A172 (cell line): ENCODE measurements around the gene ADCK1. TPM values are rescaled to one million over a fixed set of nuclear protein-coding genes. Genes with fewer than 3 reads are reported as not detected.
"Not testable (repeated sequence)": the region's sequence is repeated elsewhere in the genome, so short reads cannot be mapped to it uniquely, and the experiment has no call there.

Experiments used
- DNase-seq: peaks from one replicate; pipeline ENCODE4 v3.0.0-alpha.2; 2015; ENCODE audit warnings: low spot score
- total RNA-seq: library from RNA; depleted of rRNA; stranded (reverse); fragments of >200 nt; shearing (Covaris generic); gene quantifications from 2 replicates; pipeline ENCODE4 v1.2.3, GENCODE V29; 2014

The ADCK1 gene
- total RNA-seq, 1 experiment from 2014 or later, result 4.7 TPM

DNA sequence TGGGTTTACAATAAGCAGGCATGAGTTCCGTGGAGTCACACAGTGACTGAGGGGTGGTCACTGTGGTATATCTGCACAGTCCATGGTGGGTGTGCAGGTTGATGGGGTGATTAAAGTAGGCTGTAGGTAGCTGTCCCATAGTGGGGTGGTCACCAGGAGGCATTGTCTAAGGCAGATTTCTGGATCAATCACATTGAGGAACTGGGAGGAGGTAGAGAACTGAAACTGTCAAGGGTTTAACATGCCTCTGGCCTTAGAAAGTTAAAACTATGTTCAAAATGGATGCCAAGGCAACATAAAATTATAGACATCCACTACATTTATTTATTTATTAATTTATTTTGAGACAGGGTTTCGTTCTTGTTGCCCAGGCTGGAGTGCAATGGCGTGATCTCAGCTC is 8.3 kb downstream of the ADCK1 start:
- no peak for DNase-seq

GRCh38 chr14:77809011-77809410 is 9.1 kb downstream of the ADCK1 start:
- DNase-seq, result no peak

GRCh38 chr14:77812028-77812427 is 12.1 kb downstream of the ADCK1 start:
- no peak for DNase-seq

DNA sequence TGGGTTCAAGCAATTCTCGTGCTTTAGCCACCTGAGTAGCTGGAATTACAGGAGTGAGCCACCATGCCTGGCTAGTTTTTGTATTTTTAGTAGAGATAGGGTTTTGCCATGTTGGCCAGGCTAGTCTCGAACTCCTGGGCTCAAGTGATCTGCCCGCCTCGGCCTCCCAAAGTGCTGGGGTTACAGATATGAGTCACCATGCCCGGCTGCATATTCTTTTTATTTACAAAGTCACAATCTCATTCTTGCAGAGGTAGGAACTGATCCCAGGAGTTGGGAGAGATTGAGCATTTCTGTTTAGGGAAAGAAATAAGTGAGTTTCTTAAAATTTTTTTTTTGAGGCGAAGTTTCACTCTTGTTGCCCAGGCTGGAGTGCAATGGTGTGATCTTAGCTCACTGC is 12.8 kb downstream of the ADCK1 start:
- DNase-seq, result not testable (repeated sequence)

DNA sequence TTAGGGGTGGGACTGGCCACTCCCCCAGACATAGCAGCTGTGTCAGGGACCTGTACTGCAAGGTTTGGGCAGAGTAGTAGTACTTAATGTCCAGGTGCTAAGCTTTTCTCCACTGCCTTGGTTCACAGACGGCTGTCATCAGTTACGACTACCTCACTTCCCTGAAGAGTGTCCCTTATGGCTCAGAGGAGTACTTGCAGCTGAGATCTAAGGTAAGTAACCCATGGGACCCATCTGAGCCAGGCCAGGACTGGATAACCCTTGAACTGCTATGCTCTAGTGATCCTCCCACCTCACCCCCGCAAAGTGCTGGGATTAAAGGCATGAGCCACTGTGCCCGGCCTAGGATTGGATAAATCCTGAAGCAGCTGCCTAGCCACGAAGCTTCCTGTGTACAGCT is 22.4 kb downstream of the ADCK1 start:
- no peak for DNase-seq

DNA sequence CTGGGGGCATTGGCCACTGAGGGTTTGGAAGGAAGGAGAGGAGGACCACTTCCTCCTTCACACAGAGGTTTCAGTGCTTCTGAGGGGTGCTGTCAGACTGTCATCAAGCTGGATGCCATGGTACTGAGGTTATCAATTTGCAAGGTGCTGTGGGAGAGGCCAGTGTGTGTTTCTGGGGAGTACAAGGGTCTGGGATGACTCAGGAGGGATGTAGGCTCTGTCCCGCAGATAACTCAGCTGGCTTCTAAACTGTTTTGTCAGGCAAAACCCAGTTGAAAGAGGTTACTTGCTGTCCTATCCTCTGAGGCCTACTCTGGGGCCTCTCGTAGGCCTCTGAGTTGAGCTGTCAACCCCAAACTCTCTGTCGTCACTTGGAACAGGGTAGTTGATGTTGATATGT is 22.8 kb downstream of the ADCK1 start:
- no peak for DNase-seq

- DNase-seq, result no peak
These were observed 23.5 kb downstream of the ADCK1 start for GRCh38 chr14:77823378-77823777.

GRCh38 chr14:77825895-77826519 is 26.1 kb downstream of the ADCK1 start:
- no peak for DNase-seq

- DNase-seq, result no peak
These were observed 30.8 kb downstream of the ADCK1 start for GRCh38 chr14:77830692-77831091.

DNA sequence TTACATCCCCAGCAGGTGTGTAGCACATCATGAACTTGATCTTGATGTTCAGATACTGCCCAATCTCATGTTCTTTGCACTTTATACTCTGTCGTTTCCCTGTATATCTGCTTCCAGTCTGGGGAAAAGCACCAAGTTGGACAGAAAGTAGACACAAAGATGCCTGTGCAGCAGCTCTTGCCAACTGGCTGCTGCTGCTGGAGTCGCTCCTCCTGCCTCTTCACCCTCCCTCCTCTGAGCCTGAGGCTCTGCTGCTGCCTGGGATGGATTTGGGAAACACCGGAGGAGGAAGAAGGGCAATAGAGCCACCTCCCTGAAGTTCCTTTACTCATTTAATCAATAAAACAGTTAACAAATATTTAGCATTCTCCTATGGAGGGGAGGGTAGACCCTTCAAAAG is 32.4 kb downstream of the ADCK1 start:
- no peak for DNase-seq

DNA sequence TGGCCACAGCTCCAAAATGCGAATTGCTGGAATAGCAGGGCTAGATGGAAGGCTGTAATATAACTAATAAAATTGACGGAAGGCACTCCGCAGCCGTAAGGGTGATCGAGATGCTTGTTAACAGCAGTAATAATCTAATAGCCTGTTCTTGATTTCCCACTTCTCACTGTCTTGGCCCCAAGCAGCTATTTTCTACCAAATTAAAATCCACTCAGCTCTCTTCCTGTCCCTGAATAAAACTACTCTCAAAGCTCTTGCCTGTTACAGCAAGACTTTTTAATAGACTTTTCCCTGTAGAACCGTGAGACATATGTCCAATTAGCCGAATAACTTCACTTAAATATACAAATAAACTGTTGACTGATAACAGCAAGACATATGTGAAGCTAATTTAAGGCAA is 38.0 kb downstream of the ADCK1 start:
- DNase-seq, result no peak

- DNase-seq, result no peak
These were observed 39.1 kb downstream of the ADCK1 start for GRCh38 chr14:77838831-77839511.

DNA sequence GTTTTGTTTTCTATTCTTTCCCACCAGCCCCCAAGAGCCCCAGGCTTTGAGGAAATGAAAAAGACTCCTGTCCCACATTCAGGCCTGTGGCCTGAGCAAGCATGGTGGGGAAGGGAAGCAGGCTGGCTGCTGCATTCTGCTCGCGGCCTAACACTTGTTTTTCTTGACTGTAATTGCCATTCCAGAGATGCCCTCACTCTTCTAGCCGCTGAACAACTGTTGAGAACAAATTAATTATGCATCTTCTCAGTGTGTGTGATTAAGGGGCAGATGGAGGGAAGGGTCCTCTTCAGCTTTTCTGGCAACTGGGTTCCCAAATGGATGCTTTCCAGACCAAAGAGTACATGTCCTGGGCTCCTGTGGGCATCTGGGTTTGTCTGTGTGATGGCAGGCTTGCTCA is 43.3 kb downstream of the ADCK1 start:
- DNase-seq, result no peak

DNA sequence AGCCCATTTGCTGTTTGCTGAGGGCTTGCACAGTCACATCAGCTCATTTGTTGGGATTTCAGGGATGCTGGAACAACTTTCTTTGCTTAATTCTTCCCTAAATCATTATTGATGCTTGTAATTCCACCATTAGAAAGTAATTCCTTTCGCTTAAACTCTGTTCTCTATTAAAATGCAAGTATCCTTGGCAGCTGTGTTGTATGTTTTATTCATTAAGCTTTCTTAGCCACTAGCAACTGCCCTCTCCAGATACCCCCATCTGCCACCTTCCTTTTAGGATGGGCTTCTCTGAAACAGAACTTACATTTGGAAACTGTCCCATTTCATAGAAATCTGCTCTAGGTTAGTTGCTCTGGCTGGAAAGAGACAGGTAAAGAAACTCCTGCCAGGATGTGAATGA is 43.7 kb downstream of the ADCK1 start:
- no peak for DNase-seq

DNA sequence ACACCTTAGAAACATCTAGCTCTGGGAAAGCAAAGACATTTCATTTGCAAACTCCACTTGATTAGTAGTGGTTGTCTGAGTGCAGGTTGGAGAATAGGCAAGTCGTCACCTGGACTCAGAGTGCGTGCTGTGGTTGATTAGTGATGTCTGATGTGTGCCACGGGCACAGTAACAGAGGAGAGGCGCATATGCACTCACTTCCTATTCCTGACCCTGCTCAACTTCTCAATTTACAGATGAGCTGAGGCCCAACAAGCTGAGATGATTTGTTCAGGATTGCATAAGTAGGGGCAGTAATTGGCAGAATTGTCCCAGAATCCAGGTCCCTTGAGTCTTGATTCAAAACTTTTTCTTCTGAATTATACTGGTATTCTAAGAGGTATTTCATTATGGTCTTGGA is 44.9 kb downstream of the ADCK1 start:
- DNase-seq, result no peak

DNA sequence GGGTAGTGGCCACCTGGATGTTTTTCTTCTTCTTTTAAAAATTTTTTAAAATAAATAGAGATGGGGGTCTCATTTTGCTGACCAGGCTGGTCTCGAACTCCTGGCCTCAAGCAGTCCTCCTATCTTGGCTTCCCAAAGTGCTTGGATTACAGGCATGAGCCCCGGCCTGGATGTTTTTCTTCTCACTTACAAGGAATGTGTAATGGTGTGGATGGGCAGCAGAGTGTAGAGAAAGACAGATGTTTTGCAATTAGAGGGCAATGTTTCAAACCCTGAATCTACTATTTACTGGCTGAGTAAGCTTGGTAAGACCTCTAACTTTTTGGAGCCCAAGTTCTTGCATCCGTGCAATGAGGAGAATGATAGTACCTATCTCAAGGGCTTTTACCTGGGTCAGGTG is 48.1 kb downstream of the ADCK1 start:
- DNase-seq, result no peak

GRCh38 chr14:77849711-77850110 is 49.8 kb downstream of the ADCK1 start:
- DNase-seq, result peak; percentile 26

DNA sequence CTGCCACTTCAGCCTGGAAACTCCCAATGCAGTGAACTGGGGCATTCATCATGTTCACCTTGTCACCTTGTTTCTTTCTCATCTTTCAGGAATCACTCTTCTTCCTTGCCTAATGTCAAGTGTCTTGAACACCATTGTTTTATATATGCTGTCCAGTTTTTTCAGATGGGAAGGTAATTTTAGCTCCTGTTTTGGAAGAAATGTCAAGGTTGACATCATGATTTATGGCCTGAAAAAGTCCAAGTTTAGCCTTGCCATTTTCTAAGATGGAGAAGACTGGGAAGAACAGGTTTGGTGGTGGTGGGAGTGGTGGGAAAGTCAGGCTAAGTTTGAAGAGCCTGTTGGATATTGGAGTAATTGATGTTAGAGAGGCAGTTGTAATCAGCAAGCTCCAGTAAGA is 54.0 kb downstream of the ADCK1 start:
- no peak for DNase-seq

DNA sequence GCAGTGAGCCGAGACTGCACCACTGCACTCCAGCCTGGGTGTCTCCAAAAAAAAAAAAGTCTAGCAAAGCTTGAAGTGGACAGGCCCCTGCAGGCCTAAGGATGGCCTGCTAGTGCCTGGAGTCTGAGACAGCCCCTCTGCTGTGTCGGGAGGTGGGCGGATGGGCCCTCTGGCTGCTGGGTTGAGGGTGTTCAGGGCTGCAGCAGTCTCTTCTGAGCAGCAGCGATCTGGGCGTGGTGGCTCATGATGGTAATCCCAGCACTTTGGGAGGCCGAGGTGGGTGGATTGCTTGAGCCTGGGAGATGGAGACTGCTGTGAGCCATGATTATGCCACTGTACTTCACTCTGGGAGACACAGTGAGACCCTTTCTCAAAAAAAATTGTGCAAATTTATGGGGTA is 57.0 kb downstream of the ADCK1 start:
- DNase-seq, result no peak

DNA sequence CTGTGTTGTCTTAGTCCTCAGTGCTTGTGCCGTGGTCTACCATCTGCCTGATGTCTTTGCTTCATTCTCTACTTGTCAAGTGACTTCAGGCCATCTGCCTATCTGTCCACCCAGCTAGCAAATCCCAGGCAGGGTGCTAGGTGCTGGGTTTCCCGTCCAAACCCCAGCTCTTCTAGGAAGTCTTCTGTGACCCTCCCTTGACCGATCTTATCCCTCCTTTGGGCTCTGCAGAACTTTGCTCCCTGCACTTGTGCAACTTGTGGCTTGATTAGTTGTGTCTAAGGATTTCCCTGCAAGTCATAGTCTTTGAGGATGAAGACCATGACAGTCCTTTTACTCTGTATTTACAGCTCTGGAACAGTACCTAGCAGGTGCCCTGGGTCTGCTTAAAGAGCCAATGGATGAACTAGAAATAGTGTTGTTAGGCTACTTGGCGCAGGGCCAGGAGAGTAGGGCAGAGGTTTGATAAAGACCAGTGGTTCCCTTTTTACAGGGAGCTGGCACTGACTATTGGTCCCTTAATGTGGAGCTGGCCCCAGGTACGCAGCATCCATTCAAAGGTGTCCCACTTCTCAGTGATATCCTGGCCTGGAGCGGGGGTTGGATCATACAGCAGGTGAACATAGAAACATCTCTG is 60.1 kb downstream of the ADCK1 start:
- no peak for DNase-seq

DNA sequence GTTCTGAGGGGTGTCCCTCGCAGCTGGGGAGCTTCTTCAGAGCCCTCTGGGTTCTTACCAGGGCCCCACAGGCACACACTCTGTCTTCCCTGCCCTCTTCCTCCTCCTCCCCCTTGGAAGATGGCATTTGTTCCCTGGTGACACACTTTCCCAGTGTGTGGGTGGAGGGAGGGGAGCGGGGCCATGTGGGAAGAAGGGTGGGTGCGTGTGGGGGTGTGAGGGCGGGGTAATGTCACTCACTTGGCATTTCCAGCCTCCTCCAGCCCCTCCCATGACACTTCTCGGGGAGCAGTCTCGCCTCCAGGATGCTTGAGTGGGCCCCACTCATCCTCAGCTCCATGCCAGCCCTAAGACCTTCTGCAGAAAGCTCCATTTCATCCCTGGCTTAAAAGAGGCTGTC is 61.3 kb downstream of the ADCK1 start:
- no peak for DNase-seq

GRCh38 chr14:77862154-77862786 is 62.4 kb downstream of the ADCK1 start:
- peak; percentile 15 for DNase-seq

DNA sequence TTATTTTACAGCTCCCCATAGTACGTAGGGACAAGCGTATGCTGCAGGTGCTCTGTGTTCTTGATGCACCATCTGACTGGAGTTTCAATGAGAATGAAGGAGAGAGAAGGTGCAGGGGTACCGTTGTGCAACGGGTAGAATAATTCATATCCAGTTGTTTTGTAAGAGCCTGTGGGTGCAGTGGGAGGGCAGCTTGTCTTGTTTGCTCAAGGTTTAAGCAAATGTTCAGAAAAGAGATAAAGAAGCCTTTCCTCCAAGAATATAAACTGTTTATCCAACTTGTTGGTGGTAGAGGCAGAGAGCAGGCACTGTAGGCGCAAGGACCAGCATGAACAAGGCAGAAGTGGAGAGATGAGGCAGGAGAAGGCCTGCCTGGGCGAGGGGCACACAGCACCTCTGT is 64.2 kb downstream of the ADCK1 start:
- DNase-seq, result no peak
